ENCODE results near the gene TMX1.
"Not testable (repeated sequence)": the region's sequence is repeated elsewhere in the genome, so short reads cannot be mapped to it uniquely, and the experiment has no call there.

Gene TMX1, protein sequence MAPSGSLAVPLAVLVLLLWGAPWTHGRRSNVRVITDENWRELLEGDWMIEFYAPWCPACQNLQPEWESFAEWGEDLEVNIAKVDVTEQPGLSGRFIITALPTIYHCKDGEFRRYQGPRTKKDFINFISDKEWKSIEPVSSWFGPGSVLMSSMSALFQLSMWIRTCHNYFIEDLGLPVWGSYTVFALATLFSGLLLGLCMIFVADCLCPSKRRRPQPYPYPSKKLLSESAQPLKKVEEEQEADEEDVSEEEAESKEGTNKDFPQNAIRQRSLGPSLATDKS

DNA sequence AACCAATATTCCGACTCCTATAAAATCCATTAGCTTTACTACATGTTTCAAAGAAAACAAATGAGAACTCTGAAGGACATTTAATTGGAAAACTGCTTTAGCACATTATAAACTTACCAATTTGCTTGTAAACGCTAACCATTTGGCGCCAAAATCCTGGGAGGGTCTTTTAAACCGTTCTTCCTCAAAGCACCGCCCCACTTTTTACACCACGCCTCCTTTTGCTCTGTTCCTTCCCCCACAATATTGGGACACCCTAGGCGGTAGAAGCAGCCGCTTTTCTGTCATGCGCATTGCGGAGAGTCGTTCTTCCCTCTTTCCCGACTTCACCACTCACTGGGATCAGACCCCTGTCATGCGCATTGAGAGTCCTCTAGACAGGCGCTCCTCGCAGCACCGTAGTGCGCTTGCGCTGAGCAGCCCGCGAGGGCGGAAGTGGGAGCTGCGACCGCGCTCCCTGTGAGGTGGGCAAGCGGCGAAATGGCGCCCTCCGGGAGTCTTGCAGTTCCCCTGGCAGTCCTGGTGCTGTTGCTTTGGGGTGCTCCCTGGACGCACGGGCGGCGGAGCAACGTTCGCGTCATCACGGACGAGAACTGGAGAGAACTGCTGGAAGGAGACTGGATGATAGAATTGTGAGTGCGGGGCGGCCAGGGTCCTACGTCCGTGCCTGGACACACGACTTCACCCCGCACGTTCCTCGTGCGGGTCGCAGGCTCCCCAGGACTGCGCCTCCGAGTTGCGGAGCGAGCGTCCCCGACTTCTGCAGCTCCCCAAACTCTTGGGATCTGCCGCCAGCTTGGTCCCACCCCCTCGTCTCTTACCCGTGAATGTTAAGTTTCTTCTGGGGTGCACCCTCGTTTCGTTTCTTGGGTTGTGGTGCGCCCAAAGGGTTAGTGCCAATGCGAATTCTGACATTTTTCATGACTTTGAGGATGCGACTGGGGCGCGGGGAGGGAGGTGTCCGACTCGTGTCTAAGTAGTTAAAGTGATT is at the start of gene TMX1:
Gene TMX1 (plus strand): TSS at position 435 of the 991 bp plus-strand sequence. CDS start 46 bp downstream, at position 481.
- DNase-seq (ENCODE audit: low read depth), result peak; percentile 98

DNA sequence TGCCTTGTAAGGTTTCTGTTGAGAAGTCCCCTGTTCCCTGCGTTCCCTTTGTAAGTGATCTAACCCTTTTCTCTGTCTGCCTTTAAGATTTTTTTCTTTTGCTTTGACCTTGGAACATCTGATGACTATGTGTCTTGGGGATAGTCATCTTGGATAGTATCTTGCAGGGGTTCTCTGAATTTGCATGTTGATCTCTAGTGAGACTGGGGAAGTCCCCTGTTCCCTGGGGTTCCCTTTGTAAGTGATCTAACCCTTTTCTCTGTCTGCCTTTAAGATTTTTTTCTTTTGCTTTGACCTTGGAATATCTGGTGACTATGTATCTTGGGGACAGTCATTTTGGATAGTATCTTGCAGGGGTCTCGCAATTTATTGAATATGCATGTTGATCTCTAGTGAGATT is 38.2 kb upstream of the TMX1 start:
- DNase-seq (ENCODE audit: low read depth), result no peak

DNA sequence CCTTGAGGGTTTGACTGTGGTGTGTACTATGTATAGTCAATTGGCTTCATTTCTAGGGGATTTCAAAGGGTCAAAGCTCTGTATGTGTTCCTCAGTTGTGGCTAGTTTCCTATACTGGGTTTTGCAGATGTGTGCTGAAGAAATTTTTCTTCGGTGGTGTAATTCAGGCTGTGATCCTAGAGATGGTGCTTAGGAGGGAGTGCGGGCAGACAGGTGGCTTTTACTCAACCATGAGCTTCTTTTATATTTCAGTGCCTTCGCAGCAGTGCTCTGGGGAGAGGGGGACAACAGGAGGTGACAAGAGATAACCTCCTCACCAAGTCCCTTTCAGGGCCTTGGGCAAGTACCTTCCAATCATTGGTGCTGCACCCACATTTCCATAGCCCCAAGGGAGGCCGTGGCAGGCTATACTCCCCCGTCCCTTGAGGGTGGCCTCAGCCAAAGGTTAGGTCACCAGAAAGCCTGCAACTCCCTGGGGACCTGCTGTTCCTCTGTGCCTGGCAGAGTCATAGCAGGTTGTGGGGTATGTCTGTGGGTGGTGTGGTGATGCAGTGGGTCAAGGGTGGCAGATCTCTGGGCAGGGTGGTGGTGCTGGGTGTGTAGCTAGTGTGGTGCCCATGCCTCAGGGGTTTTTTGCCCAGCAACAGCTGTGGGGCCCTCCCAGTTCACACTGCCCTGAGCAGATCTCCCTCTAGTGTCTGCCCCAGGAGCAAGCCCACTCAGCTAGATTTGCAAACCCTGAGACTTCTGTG is 37.0 kb upstream of the TMX1 start:
- DNase-seq (ENCODE audit: low read depth), result no peak

DNA sequence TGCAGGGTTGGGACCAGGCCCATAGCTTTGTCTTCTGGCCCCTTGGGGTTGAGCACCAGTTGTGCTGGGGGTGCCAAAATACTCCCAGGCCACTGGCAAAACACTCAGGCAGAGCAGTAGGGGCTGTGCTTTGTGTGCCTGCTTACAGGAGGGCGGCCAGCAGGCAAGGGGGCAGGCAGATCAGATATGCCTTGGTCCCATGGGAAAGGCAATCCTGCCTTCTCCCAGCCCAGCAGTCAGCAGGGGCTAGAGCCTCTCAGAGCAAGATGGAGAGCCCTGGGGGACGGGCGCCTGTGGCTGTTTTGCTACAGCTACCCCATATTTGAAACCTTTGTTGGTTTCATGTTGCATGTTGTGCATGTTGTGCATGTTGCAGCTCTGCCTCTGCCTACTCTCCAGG is 36.2 kb upstream of the TMX1 start:
- DNase-seq (ENCODE audit: low read depth), result no peak

DNA sequence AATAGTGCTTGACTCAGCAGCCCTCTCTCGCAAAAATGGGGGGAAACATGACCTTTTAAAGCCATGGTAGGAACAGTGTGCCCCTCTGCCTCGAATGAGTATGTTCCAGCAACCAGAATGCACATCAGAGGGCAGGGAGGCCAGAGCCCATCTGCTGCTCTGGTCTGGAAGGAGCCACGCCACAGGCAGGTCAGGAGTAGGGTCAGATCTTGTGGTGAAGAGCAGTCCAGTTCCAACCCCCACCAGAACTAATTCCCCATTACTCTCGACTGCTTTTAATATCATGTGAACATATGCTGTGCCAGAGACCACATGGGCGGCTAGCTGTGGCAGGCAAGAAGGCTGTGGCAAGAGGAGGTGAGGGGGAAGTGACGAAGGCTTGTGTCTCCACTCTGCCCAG is 34.6 kb upstream of the TMX1 start:
- DNase-seq (ENCODE audit: low read depth), result no peak

DNA sequence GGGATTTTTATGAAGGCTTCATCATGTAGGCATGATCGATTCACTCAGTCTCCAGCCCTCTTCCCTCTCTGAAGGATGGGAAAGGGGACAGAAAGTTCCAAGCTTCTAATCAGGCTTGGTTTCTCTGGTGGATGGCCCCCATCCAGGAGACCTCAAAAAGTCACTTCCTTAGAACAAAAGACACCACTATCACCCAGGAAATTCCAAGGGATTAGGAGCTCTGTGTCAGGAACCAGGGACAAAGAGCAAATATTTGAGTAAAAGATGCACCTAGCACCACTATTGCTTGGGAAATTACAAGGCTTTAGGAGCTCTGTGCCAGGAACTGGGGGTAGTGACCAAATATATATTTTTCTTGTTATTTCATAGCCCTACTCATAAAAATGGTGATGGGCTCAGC is 33.6 kb upstream of the TMX1 start:
- no peak for DNase-seq (ENCODE audit: low read depth)

DNA sequence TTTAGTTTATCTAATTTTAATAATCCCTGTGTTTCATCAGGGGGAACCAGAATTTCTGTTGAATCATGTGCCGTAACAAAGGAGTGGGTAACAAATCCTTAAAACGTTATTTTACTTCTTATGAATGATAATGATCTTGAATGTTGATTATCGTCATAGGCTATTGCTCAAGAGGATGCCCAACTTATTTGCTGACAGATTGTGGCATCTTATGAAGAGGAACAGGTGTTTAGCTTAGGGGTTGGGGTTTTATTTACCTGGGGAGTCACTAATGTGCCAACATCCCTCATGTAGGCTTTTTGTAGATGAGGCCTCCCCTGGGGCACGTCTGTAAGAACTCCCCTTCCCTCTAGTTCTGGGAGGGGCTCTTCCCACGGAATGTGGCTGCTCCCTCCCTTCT is 32.4 kb upstream of the TMX1 start:
- DNase-seq (ENCODE audit: low read depth), result no peak

DNA sequence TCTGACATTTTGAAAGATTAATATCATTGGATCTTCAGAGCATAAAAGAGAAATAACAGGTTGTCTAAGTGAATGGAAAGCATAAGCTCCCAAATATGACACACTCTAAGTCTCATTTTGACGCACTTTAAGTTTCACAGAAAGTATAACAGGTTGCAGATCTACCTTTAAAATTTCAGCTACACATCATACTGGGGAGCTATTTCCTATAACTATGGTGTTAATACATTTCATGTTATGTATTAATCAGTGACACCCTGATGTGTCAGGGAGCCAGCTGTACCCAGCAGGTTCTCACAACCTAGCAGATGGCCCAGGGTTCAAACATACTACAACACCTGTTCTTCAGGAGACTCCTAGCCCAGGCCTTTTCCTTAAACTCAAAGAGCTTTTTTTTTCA is 31.1 kb upstream of the TMX1 start:
- DNase-seq (ENCODE audit: low read depth), result no peak

DNA sequence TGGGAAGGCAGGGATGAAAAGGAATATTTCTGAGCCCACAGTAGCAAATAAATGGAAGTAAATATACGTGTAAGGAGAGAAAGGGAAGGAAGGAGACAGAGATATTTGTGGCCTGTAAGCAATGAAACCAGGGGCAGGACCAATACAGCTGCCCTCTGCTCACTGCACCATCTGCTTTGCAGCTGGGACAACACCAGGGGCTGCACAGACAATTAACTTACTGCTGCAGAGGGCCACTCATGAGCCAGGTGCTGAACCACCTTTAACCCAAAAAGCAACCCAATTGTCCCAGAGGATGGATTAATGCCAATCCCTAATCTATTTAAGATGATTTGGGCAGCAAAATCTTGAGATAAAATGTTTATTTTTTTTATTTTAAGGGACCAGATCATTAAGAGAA is 30.6 kb upstream of the TMX1 start:
- no peak for DNase-seq (ENCODE audit: low read depth)

DNA sequence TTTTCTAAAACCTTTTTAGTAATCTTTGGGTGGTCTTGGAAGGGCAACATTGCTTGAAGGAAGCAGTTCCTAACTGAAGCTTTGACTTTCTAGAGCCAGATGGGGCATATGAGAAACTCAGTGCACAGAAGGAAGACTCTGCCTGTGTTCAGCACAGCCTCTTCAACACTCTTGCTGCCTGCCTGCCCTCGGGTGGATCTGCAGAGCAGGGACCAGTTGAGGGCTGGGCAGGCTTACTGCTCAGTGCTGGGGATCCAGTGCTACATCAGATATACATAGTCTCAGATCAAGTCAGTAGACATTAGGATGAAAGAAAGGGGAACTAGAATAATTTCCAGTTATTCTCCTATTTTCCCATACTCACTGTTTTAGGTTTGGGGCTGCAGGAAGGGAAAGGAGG is 29.5 kb upstream of the TMX1 start:
- no peak for DNase-seq (ENCODE audit: low read depth)

DNA sequence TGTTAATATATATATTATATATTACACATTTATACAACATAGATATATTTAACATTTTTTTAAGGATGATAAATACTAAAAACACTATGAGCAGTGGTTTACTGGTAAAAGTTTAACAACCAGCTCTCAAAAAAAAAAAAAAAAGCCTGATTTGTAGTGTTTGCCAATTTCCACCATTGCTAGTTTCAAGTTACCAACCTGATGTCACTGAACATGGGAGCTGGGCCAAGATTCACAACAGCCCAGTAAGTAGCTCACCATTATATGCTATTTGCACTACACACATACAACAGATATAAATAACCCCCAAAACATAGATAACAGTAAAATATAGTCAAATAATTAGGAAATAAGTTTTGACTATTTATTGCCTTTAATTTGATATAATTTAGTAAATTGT is 28.9 kb upstream of the TMX1 start:
- DNase-seq (ENCODE audit: low read depth), result no peak

DNA sequence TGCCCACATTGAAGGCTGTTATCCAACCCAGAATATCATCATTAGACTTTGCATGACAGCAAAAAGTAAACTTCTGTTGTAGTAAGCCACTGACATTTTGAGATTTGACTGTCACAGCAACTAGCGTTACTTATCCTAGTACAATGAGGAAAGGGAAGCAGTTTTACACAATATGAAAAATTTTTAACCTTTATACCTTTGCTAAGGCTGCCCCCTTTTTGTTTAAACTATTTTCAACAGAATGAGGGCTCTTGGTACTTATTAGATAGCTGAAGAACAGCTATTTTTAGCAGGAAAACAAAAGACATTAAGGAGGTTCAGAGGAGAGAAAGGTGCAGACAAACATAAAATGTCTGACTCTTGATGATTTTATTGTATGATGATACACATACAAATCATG is 23.4 kb upstream of the TMX1 start:
- DNase-seq (ENCODE audit: low read depth), result no peak

DNA sequence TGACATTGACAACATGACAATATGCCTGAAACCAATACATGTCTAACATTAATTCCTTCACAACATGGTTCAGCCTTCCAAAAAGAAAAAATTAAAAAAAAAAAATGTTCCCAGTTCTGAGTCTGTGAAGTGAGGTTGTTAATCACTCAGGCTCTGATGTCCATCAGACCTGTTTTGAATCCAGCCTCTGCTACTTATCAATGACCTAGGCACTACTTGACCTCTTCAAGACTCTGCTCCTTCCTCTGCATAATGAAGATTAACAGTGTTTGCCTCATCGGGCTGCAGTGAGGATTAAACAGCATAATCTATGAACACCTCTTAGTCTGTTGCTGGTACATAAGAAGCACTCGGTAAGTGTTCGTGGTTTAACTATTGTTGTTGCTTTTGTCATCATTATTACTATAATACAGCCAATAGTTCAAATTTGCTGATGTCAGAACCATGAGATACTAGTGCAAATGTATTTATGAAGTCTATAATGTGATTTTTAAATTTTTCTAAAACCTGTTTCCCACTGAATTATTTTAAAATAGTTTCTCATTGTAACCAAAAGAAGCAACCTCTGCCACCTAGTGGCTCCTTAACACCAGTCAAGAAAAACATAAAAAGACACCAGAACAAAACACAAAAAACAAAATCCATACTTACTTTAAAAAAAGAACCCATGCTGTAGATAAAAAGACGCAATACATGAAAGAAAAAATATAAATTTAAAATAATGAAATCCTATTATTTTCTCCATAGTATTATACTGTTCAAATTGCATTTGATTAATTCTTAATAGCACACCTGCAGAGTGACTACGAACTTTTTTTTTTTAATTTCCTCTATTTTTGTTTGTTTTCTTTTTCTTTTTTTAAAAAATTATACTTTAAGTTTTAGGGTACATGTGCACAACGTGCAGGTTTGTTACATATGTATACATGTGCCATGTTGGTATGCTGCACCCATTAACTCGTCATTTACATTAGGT is 20.3 kb upstream of the TMX1 start:
- DNase-seq (ENCODE audit: low read depth), result no peak

DNA sequence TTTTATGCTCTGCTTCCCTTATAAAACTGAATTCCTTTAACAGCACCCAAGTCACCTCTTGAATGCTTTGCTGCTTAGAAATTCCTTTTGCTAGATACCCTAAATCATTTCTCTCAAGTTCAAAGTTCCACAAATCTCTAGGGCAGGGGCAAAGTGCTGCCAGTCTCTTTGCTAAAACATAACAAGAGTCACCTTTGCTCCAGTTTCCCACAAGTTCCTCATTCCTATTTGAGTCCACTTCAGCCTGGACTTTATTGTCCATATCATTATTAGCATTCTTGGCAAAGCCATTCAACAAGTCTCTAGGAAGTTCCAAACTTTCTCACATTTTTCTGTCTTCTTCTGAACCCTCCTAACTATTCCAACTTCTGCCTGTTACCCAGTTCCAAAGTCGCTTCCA is 16.6 kb upstream of the TMX1 start:
- not testable (repeated sequence) for DNase-seq (ENCODE audit: low read depth)

DNA sequence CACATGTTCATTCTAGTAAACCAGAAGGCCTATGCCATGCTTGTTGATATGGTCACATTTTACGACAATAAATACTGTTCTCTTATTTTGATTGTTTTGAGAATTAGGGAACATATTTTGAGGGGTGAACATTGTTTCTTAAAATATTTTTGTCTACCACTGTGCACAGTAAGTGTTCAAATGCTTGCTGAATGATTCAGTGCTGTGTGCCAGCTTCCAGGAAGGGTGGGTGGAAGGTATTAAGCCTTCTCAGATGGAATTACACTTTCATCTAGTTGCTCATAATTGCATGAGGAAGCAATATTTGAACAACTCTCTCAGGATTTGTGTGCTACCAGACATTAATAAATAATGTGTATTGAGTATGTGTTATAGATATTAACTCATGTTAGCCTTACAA is 15.5 kb upstream of the TMX1 start:
- DNase-seq (ENCODE audit: low read depth), result no peak

DNA sequence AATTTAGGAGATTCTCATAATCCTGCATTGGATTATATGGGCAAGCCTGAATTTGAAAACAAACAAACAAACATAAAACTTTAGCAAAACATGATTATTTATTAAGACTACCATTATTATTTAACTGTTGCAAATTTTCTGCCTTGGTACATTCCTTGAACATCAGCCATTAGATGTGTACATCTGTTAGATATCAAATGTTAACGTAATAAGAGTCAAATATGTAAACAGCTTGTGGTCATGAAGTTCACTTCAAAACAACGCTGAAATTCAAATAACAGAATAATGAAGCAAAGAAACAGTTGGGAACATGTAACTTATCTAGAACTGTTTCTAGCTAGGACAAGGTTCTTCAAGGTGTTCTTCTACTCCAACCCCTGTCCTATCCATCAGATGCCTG is 14.3 kb upstream of the TMX1 start:
- no peak for DNase-seq (ENCODE audit: low read depth)

DNA sequence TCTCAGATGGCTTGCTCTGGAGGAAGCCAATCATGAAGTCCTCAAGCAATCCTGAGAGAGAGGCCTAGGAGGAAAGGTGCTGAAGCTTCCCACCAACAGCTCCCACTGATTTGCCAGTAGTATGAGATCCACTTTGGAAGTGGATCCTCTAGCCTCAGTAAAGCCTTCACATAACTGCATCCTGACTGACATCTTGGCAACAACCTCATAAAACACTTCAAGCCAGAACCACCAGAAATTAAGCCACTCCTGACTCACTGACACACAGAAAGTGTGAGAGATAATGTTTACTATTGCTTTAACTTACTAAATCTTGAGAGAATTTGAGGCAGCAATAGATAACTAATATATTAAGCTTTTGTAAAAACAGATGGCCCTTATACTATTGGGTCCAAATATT is 11.7 kb upstream of the TMX1 start:
- no peak for DNase-seq (ENCODE audit: low read depth)

DNA sequence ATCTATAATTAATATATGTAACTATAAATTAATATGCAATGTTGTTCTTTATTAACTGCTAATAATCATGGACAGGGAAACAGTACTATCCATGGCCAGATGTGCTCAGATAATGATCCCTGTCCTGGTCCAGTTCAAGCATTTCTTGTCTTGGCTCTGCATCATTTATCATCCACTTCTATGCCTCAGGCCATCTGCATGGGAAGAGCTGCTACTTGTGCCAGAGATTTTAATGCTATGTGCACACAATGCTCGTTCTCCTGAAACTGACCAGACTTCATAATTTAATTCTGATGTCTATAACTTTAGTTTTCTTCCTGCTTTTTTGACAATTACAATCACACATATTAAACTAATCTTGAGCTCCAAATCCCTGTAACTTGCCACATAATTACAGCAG is 11.2 kb upstream of the TMX1 start:
- DNase-seq (ENCODE audit: low read depth), result no peak

DNA sequence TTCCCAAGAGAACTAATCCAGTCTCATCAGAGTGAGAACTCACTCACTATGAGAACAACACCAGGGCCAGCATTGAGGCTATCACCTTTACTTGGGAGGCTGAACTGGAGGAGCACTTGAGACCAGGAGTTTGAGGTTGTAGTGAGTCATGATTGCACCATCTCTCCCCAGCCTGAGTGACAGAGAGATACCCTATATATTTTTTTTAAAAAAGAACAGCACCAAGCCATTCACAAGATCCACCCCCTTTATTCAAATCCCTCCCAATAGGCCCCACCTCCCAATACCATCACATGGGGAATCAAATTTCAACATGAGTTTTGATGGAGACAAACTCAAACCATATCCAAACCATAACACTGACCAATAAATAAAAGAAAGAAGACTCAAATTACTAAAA is 3.7 kb upstream of the TMX1 start:
- DNase-seq (ENCODE audit: low read depth), result no peak

DNA sequence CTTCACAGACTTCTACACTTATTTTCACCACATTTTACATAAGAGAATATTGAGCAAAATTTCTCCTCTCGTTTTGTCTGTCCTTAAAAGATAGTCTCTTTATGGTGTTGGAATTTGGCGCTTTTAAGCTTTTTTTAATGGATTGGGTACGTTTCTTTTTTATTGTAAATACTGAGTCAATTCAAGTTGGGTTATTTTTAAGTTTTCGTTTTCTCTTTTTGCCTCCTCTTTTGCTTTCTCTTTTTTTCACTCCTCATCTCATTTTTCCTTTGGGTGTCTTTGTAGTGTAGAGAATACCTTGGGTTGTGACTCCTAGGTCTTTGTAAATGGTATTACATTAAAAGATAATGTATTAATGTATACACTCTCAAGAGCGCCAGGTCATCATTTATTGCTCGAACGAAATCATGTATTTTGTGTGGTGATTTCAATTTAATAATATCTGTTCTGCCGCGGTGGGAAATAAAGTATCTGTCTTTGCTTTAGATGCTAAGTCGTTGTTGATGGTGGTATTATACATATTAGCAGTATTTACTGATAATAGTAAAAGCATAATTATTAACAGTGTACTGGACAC is 845 bp downstream of the TMX1 start:
- no peak for DNase-seq (ENCODE audit: low read depth)

Data from GM04504 (cell line).